Muscle layer of colon (tissue), 2 donors: ENCODE data around the gene CACNA1D.
"Not testable (repeated sequence)": the region's sequence is repeated elsewhere in the genome, so short reads cannot be mapped to it uniquely, and the experiment has no call there.

ENCODE experiments used
- H3K27ac ChIP-seq: one replicate; pipeline ENCODE4 v1.7.0; 2013; ENCODE audit warnings: low read depth, mild to moderate bottlenecking, low read length, moderate library complexity
- H3K27me3 ChIP-seq, 2 donors: one replicate each; pipeline ENCODE4 v1.7.0; 2013; ENCODE audit warnings: low read length in 2 of 2, mild to moderate bottlenecking in 2 of 2; ENCODE audit not compliant: insufficient read depth in 2 of 2, control insufficient read depth in 1 of 2
- H3K36me3 ChIP-seq: one replicate; pipeline ENCODE4 v1.7.0; 2013; ENCODE audit warnings: mild to moderate bottlenecking, low read length; ENCODE audit not compliant: insufficient read depth
- H3K4me1 ChIP-seq: one replicate; pipeline ENCODE4 v1.7.0; 2013; ENCODE audit warnings: mild to moderate bottlenecking, low read length; ENCODE audit not compliant: insufficient read depth
- H3K4me3 ChIP-seq, 2 donors: one replicate each; pipeline ENCODE4 v1.7.0; 2013; ENCODE audit warnings: low read length in 2 of 2, low read depth in 1 of 2, mild to moderate bottlenecking in 1 of 2, moderate library complexity in 1 of 2
- H3K9ac ChIP-seq: one replicate; pipeline ENCODE4 v1.7.0; 2013; ENCODE audit warnings: low read length
- H3K9me3 ChIP-seq: one replicate; pipeline ENCODE4 v1.7.0; 2013; ENCODE audit warnings: mild to moderate bottlenecking, low read length
- donor health status: abdominal sarcoma.
- donor health status: Adenocarcinoma of cecum.

CACNA1D gene

GRCh38 chr3:53493963-53494791 is at the start of gene CACNA1D:
CACNA1D (plus strand) TSS chr3:53494611; CDS start chr3:53495167, 556 bp downstream.
- Histone ChIP-seq H3K36me3 (no peaks in the 10 kb centered on the region), H3K4me1 (peaks cover 25% of the 10 kb centered on the region), H3K9ac (no peak within 1 kb of the TSS), H3K4me3 (peak within 1 kb of the TSS; percentile 60 to 63), H3K9me3 (no peaks in the 10 kb centered on the region), H3K27me3 (no peaks in the 10 kb centered on the region), H3K27ac (peak within 1 kb of the TSS; percentile 49)

- no peak overlapping the region for H3K9ac ChIP-seq
These were observed 37.3 kb upstream of the CACNA1D start for GRCh38 chr3:53457068-53457467.

GRCh38 chr3:53460326-53460725 is 34.1 kb upstream of the CACNA1D start:
- Histone ChIP-seq H3K9me3 (no peaks in the 10 kb centered on the region), H3K9ac (no peak overlapping the region), H3K4me1 (no peaks in the 10 kb centered on the region)

More at GRCh38 chr3:53457068-53457467, 37.3 kb upstream of the CACNA1D start:
- no peaks in the 10 kb centered on the region for H3K9me3 ChIP-seq
- H3K27ac ChIP-seq, result no peak overlapping the region
- H3K4me3 ChIP-seq, result no peak overlapping the region
- no peaks in the 10 kb centered on the region for H3K36me3 ChIP-seq
- H3K4me1 ChIP-seq, result no peaks in the 10 kb centered on the region
- no peaks in the 10 kb centered on the region for H3K27me3 ChIP-seq

GRCh38 chr3:53464424-53464823 is 30.0 kb upstream of the CACNA1D start:
- H3K27ac ChIP-seq, result no peak overlapping the region
- H3K9me3 ChIP-seq, result no peaks in the 10 kb centered on the region
- no peak overlapping the region for H3K9ac ChIP-seq
- H3K4me3 ChIP-seq, result no peak overlapping the region
- no peaks in the 10 kb centered on the region for H3K4me1 ChIP-seq
- no peaks in the 10 kb centered on the region for H3K36me3 ChIP-seq
- no peaks in the 10 kb centered on the region for H3K27me3 ChIP-seq

More at GRCh38 chr3:53460326-53460725, 34.1 kb upstream of the CACNA1D start:
- Histone ChIP-seq H3K36me3 (no peaks in the 10 kb centered on the region), H3K27ac (no peak overlapping the region), H3K27me3 (no peaks in the 10 kb centered on the region), H3K4me3 (no peak overlapping the region)

GRCh38 chr3:53469758-53470157 is 24.7 kb upstream of the CACNA1D start:
- not testable (repeated sequence) for H3K9ac ChIP-seq, H3K9me3 ChIP-seq, H3K27me3 ChIP-seq, H3K4me1 ChIP-seq, H3K27ac ChIP-seq, H3K4me3 ChIP-seq, H3K36me3 ChIP-seq

GRCh38 chr3:53473422-53473821 is 21.0 kb upstream of the CACNA1D start:
- Histone ChIP-seq H3K36me3 (no peaks in the 10 kb centered on the region), H3K4me3 (no peak overlapping the region), H3K27ac (no peak overlapping the region), H3K9ac (no peak overlapping the region), H3K4me1 (no peaks in the 10 kb centered on the region), H3K9me3 (no peaks in the 10 kb centered on the region), H3K27me3 (no peaks in the 10 kb centered on the region)

- not testable (repeated sequence) for H3K4me1 ChIP-seq, H3K9ac ChIP-seq, H3K4me3 ChIP-seq
These were observed 18.0 kb upstream of the CACNA1D start for GRCh38 chr3:53476372-53476771.

GRCh38 chr3:53477689-53478088 is 16.7 kb upstream of the CACNA1D start:
- H3K9me3 ChIP-seq, H3K4me3 ChIP-seq, H3K27me3 ChIP-seq, H3K4me1 ChIP-seq, H3K27ac ChIP-seq, H3K9ac ChIP-seq, H3K36me3 ChIP-seq: not testable (repeated sequence)

More at GRCh38 chr3:53476372-53476771, 18.0 kb upstream of the CACNA1D start:
- H3K9me3 ChIP-seq, H3K27me3 ChIP-seq, H3K27ac ChIP-seq, H3K36me3 ChIP-seq: not testable (repeated sequence)

GRCh38 chr3:53478166-53478830 is 16.1 kb upstream of the CACNA1D start:
- no peak overlapping the region for H3K4me3 ChIP-seq
- H3K4me1 ChIP-seq, result no peaks in the 10 kb centered on the region
- no peaks in the 10 kb centered on the region for H3K9me3 ChIP-seq
- no peaks in the 10 kb centered on the region for H3K27me3 ChIP-seq
- H3K9ac ChIP-seq, result no peak overlapping the region
- H3K27ac ChIP-seq, result no peak overlapping the region
- H3K36me3 ChIP-seq, result no peaks in the 10 kb centered on the region

GRCh38 chr3:53478921-53479664 is 15.3 kb upstream of the CACNA1D start:
- Histone ChIP-seq H3K27me3 (no peaks in the 10 kb centered on the region), H3K9me3 (no peaks in the 10 kb centered on the region), H3K36me3 (no peaks in the 10 kb centered on the region), H3K9ac (no peak overlapping the region), H3K4me3 (no peak overlapping the region), H3K4me1 (no peaks in the 10 kb centered on the region), H3K27ac (no peak overlapping the region)

- H3K36me3 ChIP-seq, result no peaks in the 10 kb centered on the region
- H3K9ac ChIP-seq, result no peak overlapping the region
- no peaks in the 10 kb centered on the region for H3K9me3 ChIP-seq
- no peak overlapping the region for H3K27ac ChIP-seq
- no peak overlapping the region for H3K4me3 ChIP-seq
- H3K4me1 ChIP-seq, result no peaks in the 10 kb centered on the region
- no peaks in the 10 kb centered on the region for H3K27me3 ChIP-seq
These were observed 12.2 kb upstream of the CACNA1D start for GRCh38 chr3:53482227-53482626.
